B cell (primary cell): Measurements from ENCODE around the gene SHB. TPM values are rescaled to one million over a fixed set of nuclear protein-coding genes. Genes with fewer than 3 reads are reported as not detected.

Experiments
- ATAC-seq: fragments of 200-7000 bp; cut with Tn5 transposase; one replicate; pipeline ENCODE4 v1.10.0; 2021; ENCODE audit warnings: low read depth, mild to moderate bottlenecking, moderate number of reproducible peaks, moderate library complexity
- CTCF ChIA-PET: fragments of 350-600 bp; sonication (Branson Sonifier 250); formaldehyde crosslinking; loops from one replicate; lab custom pipeline; 2021; ENCODE audit warnings: antibody characterized with exemption, inconsistent platforms; lab: Charles Lee
- POLR2A ChIA-PET: fragments of 350-600 bp; sonication (Branson Sonifier 250); formaldehyde crosslinking; loops from one replicate; lab custom pipeline; 2021; ENCODE audit warnings: antibody characterized with exemption; lab: Charles Lee
- DNase-seq: peaks from one replicate; pipeline ENCODE4 v3.0.0; 2013
- H2AFZ ChIP-seq: 2 replicates; pipeline ENCODE4 v1.6.1; 2012; ENCODE audit warnings: mild to moderate bottlenecking, low read depth, low read length; ENCODE audit not compliant: insufficient read depth, poor library complexity, severe bottlenecking
- H3K27ac ChIP-seq, 2 donors: 1 replicate in 1 of 2; 2 replicates in 1 of 2; pipeline ENCODE4 v1.5.1; 2012 to 2013; ENCODE audit warnings: low read length in 2 of 2, mild to moderate bottlenecking in 2 of 2, moderate library complexity in 1 of 2
- H3K27me3 ChIP-seq, 4 experiments: fragments of 200-600 bp in 1 of 4; sonication (generic) in 1 of 4; replicated peaks in 1 of 4; 1 replicate in 2 of 4; 2 replicates in 2 of 4; pipeline versions ENCODE4 v1.6.1 to v1.7.0; 2013 to 2016; ENCODE audit warnings: low read length in 3 of 4, mild to moderate bottlenecking in 2 of 4, mixed read lengths in 1 of 4, moderate library complexity in 1 of 4; ENCODE audit not compliant: insufficient read depth in 4 of 4, control insufficient read depth in 3 of 4; ENCODE audit errors: control extremely low read depth in 1 of 4
- H3K36me3 ChIP-seq, 2 experiments: replicated peaks in 1 of 2; 1 replicate in 1 of 2; 2 replicates in 1 of 2; pipeline versions ENCODE4 v1.6.1 to v1.7.1; 2013; ENCODE audit warnings: low read length in 1 of 2; ENCODE audit not compliant: insufficient read depth in 2 of 2, control insufficient read depth in 1 of 2; ENCODE audit errors: control extremely low read depth in 1 of 2, extremely low read depth in 1 of 2
- H3K4me1 ChIP-seq, 2 donors: fragments of 200-600 bp in 1 of 2; sonication (generic) in 1 of 2; 1 replicate in 1 of 2; 2 replicates in 1 of 2; pipeline versions ENCODE4 v1.5.1 to v1.6.1; 2013 to 2017; ENCODE audit warnings: low read length in 2 of 2; ENCODE audit not compliant: control insufficient read depth in 2 of 2, insufficient read depth in 2 of 2
- H3K4me2 ChIP-seq: replicated peaks from 2 replicates; pipeline ENCODE3; 2012; ENCODE audit warnings: mild to moderate bottlenecking, low read depth, low read length; ENCODE audit not compliant: poor library complexity, severe bottlenecking
- H3K4me3 ChIP-seq, 5 experiments: fragments of 200-600 bp in 1 of 5; sonication (generic) in 1 of 5; 1 replicate in 3 of 5; 2 replicates in 2 of 5; pipeline versions ENCODE4 v1.5.1 to v1.7.0; 2011 to 2016; ENCODE audit warnings: low read length in 4 of 5, mild to moderate bottlenecking in 4 of 5, low read depth in 2 of 5, control low read depth in 1 of 5, moderate library complexity in 1 of 5; ENCODE audit not compliant: insufficient read depth in 1 of 5; ENCODE audit errors: control extremely low read depth in 1 of 5, extremely low read depth in 1 of 5
- H3K79me2 ChIP-seq: fragments of 200-600 bp; sonication (generic); one replicate; pipeline ENCODE4 v1.6.0; 2016; ENCODE audit warnings: low read length; ENCODE audit not compliant: control insufficient read depth, insufficient read depth
- H3K9ac ChIP-seq: fragments of 200-600 bp; sonication (generic); 2 replicates; pipeline ENCODE4 v1.6.1; 2017; ENCODE audit warnings: mild to moderate bottlenecking, low read length, moderate library complexity
- H3K9me3 ChIP-seq, 3 donors: one replicate each; pipeline versions ENCODE4 v1.6.1 to v1.7.1; 2013; ENCODE audit warnings: low read length in 2 of 3; ENCODE audit not compliant: control insufficient read depth in 2 of 3, insufficient read depth in 1 of 3; ENCODE audit errors: control extremely low read depth in 1 of 3
- H4K20me1 ChIP-seq: 2 replicates; pipeline ENCODE4 v1.6.0; 2012; ENCODE audit warnings: mild to moderate bottlenecking, low read length; ENCODE audit not compliant: insufficient read depth, control insufficient read depth, poor library complexity, severe bottlenecking
- H3K27ac Mint-ChIP-seq: one replicate; pipeline ENCODE4 v1.8.0; 2021; ENCODE audit warnings: mixed read lengths
- H3K27me3 Mint-ChIP-seq: one replicate; pipeline ENCODE4 v1.8.0; 2021; ENCODE audit warnings: mixed read lengths
- H3K4me1 Mint-ChIP-seq: one replicate; pipeline ENCODE4 v1.8.0; 2021; ENCODE audit warnings: mixed read lengths
- H3K4me3 Mint-ChIP-seq: one replicate; pipeline ENCODE4 v1.8.0; 2021; ENCODE audit warnings: mixed read lengths
- H3K9me3 Mint-ChIP-seq: one replicate; pipeline ENCODE4 v1.8.0; 2022; ENCODE audit warnings: mixed read lengths; ENCODE audit not compliant: insufficient read depth
- CTCF ChIP-seq: fragments of 200-600 bp; IDR thresholded peaks from one replicate; pipeline ENCODE4 v1.8.0; 2022; ENCODE audit warnings: antibody characterized with exemption, mild to moderate bottlenecking
- EZH2 ChIP-seq: IDR thresholded peaks from 2 replicates; pipeline ENCODE4 v1.6.1; 2012; ENCODE audit warnings: borderline replicate concordance, low read depth, mild to moderate bottlenecking, moderate library complexity, low read length; ENCODE audit not compliant: insufficient read depth, poor library complexity, severe bottlenecking
- WGBS: methylation state at CpG from one replicate; pipeline ENCODE4 v1.1.5; 2013; ENCODE audit warnings: missing lambda C conversion rate; ENCODE audit not compliant: insufficient coverage; 5-methylcytosine and 5-hydroxymethylcytosine counted together
- intact Hi-C: fragments of 100-400 bp; cut with micrococcal nuclease; formaldehyde crosslinking; loops from one replicate; pipeline ENCODE4 v1.10.0; 2022
- polyA plus RNA-seq: library from polyadenylated mRNA; depleted of rRNA; stranded (reverse); fragments of >200 nt; gene quantifications from 2 replicates; pipeline ENCODE4 v1.2.3, GENCODE V29; 2012
- total RNA-seq, 2 donors: library from RNA; stranded (reverse); fragments of 120-200 nt in 1 of 2; gene quantifications; 1 replicate in 1 of 2; 2 replicates in 1 of 2; pipeline versions ENCODE4 v1.2.3 to v1.2.4, GENCODE V29; 2013 to 2022

The SHB gene
- total and polyA plus RNA-seq, 2 donors (not counting 1 experiment from before 2014, with no cell fraction given), result 0.06 to 1.9 TPM

GRCh38 chr9:38022203-38022895 is 46.7 kb downstream of the SHB start:
- no peaks in the 10 kb centered on the region for H3K4me1 ChIP-seq
- no peaks in the 10 kb centered on the region for H4K20me1 ChIP-seq
- H3K79me2 ChIP-seq, result no peaks in the 10 kb centered on the region
- no peak overlapping the region for H3K9ac ChIP-seq
- DNase-seq, result no peak
- no peak overlapping the region for H2AFZ ChIP-seq
- H3K27me3 Mint-ChIP-seq, result peaks cover 7% of the 10 kb centered on the region
- H3K4me3 Mint-ChIP-seq, result no peak overlapping the region
- no peak overlapping the region for H3K4me3 ChIP-seq
- H3K9me3 Mint-ChIP-seq, result no peaks in the 10 kb centered on the region
- H3K9me3 ChIP-seq, result no peaks in the 10 kb centered on the region
- no peak overlapping the region for H3K27ac ChIP-seq
- ATAC-seq, result no peak
- H3K27ac Mint-ChIP-seq, result no peak overlapping the region
- intact Hi-C loops, result no loop called here
- ChIA-PET CTCF (no interaction called here), POLR2A (no interaction called here)
- no peak for TF ChIP-seq CTCF
- no peak for TF ChIP-seq EZH2
- H3K36me3 ChIP-seq, result no peaks in the 10 kb centered on the region
- WGBS, result 92% methylated on average over 14 of the region's 17 CpGs
- H3K4me1 Mint-ChIP-seq, result no peaks in the 10 kb centered on the region
- no peak overlapping the region for H3K4me2 ChIP-seq
- H3K27me3 ChIP-seq, result no peaks in the 10 kb centered on the region

GRCh38 chr9:38020151-38021076 is 48.6 kb downstream of the SHB start:
- Histone ChIP-seq H3K79me2 (no peaks in the 10 kb centered on the region), H3K27ac (no peak overlapping the region), H3K4me3 (no peak overlapping the region), H3K27me3 (no peaks in the 10 kb centered on the region), H3K4me1 (no peaks in the 10 kb centered on the region), H4K20me1 (no peaks in the 10 kb centered on the region), H3K4me2 (no peak overlapping the region), H2AFZ (no peak overlapping the region), H3K9ac (no peak overlapping the region), H3K9me3 (no peaks in the 10 kb centered on the region), H3K36me3 (no peaks in the 10 kb centered on the region)
- 71% methylated on average over 9 of the region's 10 CpGs for WGBS
- intact Hi-C loops, result no loop called here
- POLR2A ChIA-PET, result no interaction called here
- Mint-ChIP-seq H3K27ac (no peak overlapping the region), H3K9me3 (no peaks in the 10 kb centered on the region), H3K27me3 (peaks cover 14% of the 10 kb centered on the region), H3K4me3 (no peak overlapping the region), H3K4me1 (no peaks in the 10 kb centered on the region)
- ATAC-seq (no peak), DNase-seq (no peak)
- TF ChIP-seq EZH2, result no peak
- no peak for TF ChIP-seq CTCF
- CTCF ChIA-PET, result no interaction called here
